ENCODE measurements around the gene FABP1.

DNA sequence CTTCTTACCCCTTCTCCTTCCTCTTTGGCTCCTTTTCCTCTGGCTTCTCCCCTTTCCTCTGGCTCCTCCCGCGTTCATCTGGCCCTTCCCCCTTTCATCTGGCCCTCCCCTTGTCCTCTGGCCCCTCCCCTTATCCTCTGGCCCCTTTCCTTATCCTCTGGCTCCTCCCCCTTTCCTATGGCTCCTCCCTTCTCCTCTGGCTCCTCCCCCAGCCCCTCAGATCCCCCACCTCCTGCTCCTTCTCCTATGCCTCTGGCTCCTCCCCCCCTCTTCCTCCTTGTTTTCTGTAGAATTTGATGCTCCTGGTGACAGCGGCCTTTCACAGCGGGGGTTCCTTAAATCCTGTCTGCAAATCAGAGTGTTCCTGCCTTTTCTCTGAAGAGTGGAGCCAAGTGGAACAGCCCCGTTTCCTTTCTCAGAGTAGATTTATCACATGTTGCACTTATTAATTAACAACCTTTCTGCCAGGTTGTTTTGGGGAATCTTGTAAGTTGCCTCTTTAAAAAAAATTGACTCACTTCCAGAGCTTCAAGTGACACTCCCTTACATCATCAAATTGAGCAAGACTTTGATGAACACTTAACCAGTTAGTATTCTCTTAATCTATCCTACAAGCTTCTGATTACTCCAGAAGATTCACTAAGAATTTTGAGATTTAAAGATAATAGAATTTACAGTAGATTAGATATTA lies 27.9 kb downstream of the FABP1 start:
- no peak for TF ChIP-seq POLR2A (IDR thresholded peaks at IDR 0.05)
- TF ChIP-seq, protein P1, sequence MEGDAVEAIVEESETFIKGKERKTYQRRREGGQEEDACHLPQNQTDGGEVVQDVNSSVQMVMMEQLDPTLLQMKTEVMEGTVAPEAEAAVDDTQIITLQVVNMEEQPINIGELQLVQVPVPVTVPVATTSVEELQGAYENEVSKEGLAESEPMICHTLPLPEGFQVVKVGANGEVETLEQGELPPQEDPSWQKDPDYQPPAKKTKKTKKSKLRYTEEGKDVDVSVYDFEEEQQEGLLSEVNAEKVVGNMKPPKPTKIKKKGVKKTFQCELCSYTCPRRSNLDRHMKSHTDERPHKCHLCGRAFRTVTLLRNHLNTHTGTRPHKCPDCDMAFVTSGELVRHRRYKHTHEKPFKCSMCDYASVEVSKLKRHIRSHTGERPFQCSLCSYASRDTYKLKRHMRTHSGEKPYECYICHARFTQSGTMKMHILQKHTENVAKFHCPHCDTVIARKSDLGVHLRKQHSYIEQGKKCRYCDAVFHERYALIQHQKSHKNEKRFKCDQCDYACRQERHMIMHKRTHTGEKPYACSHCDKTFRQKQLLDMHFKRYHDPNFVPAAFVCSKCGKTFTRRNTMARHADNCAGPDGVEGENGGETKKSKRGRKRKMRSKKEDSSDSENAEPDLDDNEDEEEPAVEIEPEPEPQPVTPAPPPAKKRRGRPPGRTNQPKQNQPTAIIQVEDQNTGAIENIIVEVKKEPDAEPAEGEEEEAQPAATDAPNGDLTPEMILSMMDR (IDR thresholded peaks at IDR 0.05): no peak
